BJ (cell line): Measurements from ENCODE around the gene MIOX. TPM values are rescaled to one million over a fixed set of nuclear protein-coding genes. Genes with fewer than 3 reads are reported as not detected.

Experiments
- CTCF ChIA-PET: fragments of 350-600 bp; formaldehyde crosslinking; extraction: SDS; loops from one replicate; lab custom pipeline; 2021; ENCODE audit warnings: antibody characterized with exemption, inconsistent platforms; lab: Yijun Ruan, JAX
- POLR2A ChIA-PET: fragments of 300-600 bp; sonication (Branson Sonifier 250); formaldehyde crosslinking; extraction: SDS; loops from one replicate; lab custom pipeline; 2021; ENCODE audit warnings: antibody characterized with exemption; lab: Charles Lee
- DNase-seq: peaks from one replicate; pipeline ENCODE4 v3.0.0-alpha.2; 2011; ENCODE audit warnings: low read depth
- H3K27me3 ChIP-seq: 2 replicates; pipeline ENCODE4 v1.6.0; 2011; ENCODE audit warnings: low read length; ENCODE audit not compliant: control insufficient read depth, insufficient read depth
- H3K36me3 ChIP-seq: 2 replicates; pipeline ENCODE4 v1.5.1; 2011; ENCODE audit warnings: low read length; ENCODE audit not compliant: control insufficient read depth, insufficient read depth
- H3K4me3 ChIP-seq: 2 replicates; pipeline ENCODE4 v1.5.1; 2011; ENCODE audit warnings: low read depth, mild to moderate bottlenecking, control low read depth, low read length
- polyA plus RNA-seq: library from polyadenylated mRNA; depleted of rRNA; stranded (reverse); fragments of >200 nt; gene quantifications from 2 replicates; pipeline ENCODE4 v1.2.3, GENCODE V29; 2011
- TF ChIP-seq, protein P1 (sequence below): IDR thresholded peaks from 2 replicates; pipeline ENCODE4 v1.5.1; 2011; ENCODE audit warnings: low read depth, mild to moderate bottlenecking, control low read depth, inconsistent platforms, low read length, moderate library complexity; ENCODE audit not compliant: insufficient read depth

Gene MIOX
- polyA plus RNA-seq, 1 experiment, result 0.20 TPM

DNA sequence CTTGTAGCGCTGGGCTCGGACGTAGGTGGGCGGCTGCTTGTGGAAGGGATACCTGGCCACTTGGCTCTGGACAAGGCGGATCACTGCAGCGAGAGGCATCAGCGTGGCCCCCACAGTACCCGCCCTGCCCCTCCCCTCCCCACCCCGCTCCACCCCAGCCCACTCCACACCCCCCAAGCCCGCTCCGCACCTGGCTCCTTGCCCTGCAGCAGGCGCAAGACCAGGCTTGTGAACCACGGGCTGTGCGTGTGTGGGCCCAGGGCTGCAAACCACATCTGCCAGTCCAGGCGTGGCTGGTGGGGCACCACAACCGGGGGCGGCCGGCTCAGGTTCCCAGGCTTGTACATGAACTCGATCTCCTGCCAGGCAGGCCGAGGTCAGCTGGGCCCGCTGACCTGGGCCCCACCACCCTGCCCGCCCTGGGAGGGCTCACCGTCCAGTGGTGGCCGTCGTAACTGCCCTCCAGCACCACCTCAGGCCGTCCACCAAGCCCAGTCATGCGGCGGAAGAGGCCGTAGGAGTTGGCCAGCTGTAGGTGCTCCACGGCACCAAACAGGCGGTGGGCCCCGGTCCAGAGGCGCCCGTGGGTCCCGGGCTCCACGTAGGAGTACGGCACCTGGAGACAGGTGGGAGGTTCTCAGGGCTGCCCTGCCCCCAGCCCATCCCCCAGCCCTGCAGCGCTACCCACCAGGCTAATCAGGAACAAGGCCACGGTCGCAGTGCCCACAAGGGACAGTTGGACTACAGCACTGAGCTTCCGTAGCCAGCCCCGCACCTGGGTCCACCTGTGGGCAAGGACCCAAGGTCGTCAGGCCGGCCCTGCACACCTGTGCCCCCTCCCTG lies 17.9 kb downstream of the MIOX start:
- Histone ChIP-seq H3K4me3 (no peak overlapping the region), H3K36me3 (peaks cover 27% of the 10 kb centered on the region), H3K27me3 (no peaks in the 10 kb centered on the region)
- ChIA-PET CTCF (no interaction called here), POLR2A (no interaction called here)
- TF ChIP-seq, protein P1, sequence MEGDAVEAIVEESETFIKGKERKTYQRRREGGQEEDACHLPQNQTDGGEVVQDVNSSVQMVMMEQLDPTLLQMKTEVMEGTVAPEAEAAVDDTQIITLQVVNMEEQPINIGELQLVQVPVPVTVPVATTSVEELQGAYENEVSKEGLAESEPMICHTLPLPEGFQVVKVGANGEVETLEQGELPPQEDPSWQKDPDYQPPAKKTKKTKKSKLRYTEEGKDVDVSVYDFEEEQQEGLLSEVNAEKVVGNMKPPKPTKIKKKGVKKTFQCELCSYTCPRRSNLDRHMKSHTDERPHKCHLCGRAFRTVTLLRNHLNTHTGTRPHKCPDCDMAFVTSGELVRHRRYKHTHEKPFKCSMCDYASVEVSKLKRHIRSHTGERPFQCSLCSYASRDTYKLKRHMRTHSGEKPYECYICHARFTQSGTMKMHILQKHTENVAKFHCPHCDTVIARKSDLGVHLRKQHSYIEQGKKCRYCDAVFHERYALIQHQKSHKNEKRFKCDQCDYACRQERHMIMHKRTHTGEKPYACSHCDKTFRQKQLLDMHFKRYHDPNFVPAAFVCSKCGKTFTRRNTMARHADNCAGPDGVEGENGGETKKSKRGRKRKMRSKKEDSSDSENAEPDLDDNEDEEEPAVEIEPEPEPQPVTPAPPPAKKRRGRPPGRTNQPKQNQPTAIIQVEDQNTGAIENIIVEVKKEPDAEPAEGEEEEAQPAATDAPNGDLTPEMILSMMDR, result no peak
- DNase-seq, result no peak

DNA sequence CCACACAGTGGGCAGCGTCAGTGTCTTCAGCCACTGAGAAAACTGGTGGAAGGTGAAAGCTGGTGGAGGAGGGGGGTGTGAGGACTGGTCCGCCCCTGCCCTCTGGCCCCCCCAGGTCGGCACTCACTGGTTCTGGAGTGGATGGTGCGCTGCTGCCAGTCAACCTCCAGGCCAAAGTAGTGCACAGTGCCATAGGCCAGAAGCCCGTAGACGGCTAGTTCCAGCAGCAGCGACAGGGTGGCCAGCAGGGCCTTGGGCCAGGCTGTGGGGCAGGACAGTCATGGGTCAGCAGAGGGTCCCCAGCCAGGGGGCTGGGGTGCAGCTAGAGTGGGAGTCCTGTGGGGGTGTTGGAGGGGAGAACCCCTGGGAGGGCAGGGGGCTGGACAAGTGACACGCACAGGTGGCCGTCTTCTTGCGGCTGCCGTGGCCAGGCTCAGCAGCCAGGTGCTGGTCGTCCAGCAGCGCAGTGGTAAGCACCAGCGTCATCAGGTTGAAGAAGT lies 18.7 kb downstream of the MIOX start:
- Histone ChIP-seq H3K4me3 (no peak overlapping the region), H3K27me3 (no peaks in the 10 kb centered on the region), H3K36me3 (peaks cover 27% of the 10 kb centered on the region)
- ChIA-PET POLR2A (no interaction called here), CTCF (interaction anchor here (3.1 kb wide), 1 partner anchor 8 kb away, joined by 13 read pairs; no protein-coding TSS in a partner anchor)
- TF ChIP-seq, protein P1, result no peak
- DNase-seq, result no peak

DNA sequence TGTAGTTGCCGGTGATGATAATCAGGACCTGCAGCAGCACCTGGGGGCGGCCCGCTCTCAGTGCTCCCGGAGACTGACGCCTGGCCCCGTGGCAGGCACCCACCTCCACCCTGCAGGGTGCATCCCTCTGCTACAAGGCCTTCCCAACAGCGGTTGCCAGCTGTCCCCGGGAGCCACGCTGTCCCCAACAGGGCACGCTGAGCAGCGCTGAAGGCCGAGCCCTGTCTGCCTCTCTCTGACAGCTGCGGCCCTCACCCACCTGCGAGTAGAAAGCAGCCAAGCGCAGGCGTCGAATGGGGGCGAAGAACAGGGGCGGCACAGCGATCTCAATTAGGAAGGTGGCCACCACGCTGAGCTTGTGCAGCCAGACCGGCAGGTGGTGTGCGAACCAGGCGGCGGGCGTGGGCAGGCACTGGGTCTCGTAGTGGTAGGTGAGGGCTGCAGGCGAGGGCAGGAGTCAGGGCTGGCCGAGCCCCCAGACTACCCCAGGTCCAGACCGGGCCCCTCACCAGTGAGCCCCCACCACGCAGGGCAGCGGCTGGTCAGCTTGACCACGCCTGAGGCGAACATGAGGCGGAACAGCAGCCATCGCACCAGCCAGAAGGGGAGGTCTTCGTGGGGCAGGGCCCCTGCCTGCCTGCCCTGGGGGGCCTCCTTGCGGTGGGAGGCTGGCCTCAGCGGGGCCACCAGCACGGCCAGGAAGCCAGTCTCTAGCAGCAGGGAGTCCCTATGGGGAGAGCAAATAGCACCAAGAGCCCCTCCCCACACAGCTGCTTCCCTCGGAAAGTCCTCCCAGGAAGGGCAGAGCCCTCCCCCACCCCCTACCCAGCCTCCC lies 19.3 kb downstream of the MIOX start:
- TF ChIP-seq, protein P1, result no peak
- Histone ChIP-seq H3K4me3 (peak overlapping the region; percentile 99), H3K27me3 (no peaks in the 10 kb centered on the region), H3K36me3 (peaks cover 27% of the 10 kb centered on the region)
- ChIA-PET CTCF (interaction anchor here (3.1 kb wide), 1 partner anchor 9 kb away, joined by 13 read pairs; no protein-coding TSS in a partner anchor), POLR2A (no interaction called here)
- DNase-seq, result no peak

DNA sequence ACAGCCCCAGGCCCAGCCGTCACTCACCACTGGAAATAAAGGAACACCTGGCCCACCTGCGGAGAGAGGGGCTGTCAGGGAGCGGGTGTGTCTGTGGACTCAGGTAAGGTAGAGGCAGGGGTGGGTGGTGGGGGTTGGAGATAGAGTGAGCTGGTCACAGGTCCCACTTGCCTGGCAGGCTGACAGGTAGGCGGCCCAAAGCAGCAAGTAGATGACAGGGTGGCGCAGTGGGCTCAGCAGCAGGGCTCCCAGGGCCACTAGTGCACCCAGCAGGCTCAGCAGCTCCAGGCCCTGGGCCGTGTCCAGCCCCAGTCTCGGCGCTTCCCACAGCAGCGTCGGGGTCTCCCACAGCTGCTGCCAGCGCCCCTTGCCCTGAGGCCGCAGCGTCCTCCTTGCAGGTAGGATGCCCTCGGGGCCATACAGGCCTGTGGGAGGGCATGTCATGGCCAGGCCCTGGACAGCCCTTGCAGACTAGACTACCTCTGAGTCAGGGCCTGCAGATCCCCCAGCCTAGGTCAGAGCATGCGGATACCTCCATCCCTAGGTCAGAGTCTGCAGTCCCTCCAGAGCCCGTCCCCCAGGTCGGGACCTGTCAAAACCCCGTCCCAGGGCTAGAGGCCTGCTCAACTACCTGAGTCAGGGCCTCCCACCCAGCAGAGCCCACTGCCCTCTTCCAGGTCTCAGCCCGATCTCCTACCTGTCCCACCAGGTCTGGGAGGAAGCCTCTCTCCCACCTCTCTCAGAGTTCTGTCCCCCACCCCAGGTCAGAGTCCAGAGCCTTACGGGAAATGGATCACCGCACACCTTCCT lies 20.2 kb downstream of the MIOX start:
- ChIA-PET CTCF (interaction anchor here (1.1 to 3.1 kb wide), 3 partner anchors 9 to 165 kb away, joined by 3 to 13 read pairs (median 10); partner anchors contain the start of gene SCO2), POLR2A (no interaction called here)
- TF ChIP-seq, protein P1, result no peak
- H3K4me3 ChIP-seq, result peak overlapping the region; percentile 99
- H3K27me3 ChIP-seq, result no peaks in the 10 kb centered on the region
- DNase-seq, result no peak
- H3K36me3 ChIP-seq, result peaks cover 27% of the 10 kb centered on the region
